ENCODE data around the gene YKT6.
A peak's percentile ranks its signal among the peaks of the same experiment; 100 is the strongest.
"Not testable (repeated sequence)": the region's sequence is repeated elsewhere in the genome, so short reads cannot be mapped to it uniquely, and the experiment has no call there.

Gene YKT6

GRCh38 chr7:44193011-44193802 is 7.6 kb upstream of the YKT6 start:
- DNase-seq (ENCODE audit: low read depth in 2 of 2): no peak

- DNase-seq (ENCODE audit: low read depth in 2 of 2): peak in 1 of 2 donors; percentile 15
Observed at GRCh38 chr7:44194069-44194468, 6.7 kb upstream of the YKT6 start.

- no peak for DNase-seq (ENCODE audit: low read depth in 2 of 2)
Observed at GRCh38 chr7:44194562-44195145, 6.1 kb upstream of the YKT6 start.

GRCh38 chr7:44195889-44196288 is 4.9 kb upstream of the YKT6 start:
- DNase-seq (ENCODE audit: low read depth in 2 of 2): no peak

- DNase-seq (ENCODE audit: low read depth in 2 of 2): no peak
Observed at GRCh38 chr7:44196450-44196872, 4.3 kb upstream of the YKT6 start.

- DNase-seq (ENCODE audit: low read depth in 2 of 2): no peak
Observed at GRCh38 chr7:44197474-44197873, 3.3 kb upstream of the YKT6 start.

- DNase-seq (ENCODE audit: low read depth in 2 of 2): not testable (repeated sequence)
Observed at GRCh38 chr7:44200163-44200562, 615 bp upstream of the YKT6 start.

GRCh38 chr7:44201813-44202212 is 1.0 kb downstream of the YKT6 start:
- no peak for DNase-seq (ENCODE audit: low read depth in 2 of 2)

GRCh38 chr7:44206008-44206407 is 5.2 kb downstream of the YKT6 start:
- DNase-seq (ENCODE audit: low read depth in 2 of 2): no peak

GRCh38 chr7:44208085-44208484 is 7.3 kb downstream of the YKT6 start:
- no peak for DNase-seq (ENCODE audit: low read depth in 2 of 2)

GRCh38 chr7:44210107-44210506 is 9.3 kb downstream of the YKT6 start:
- DNase-seq (ENCODE audit: low read depth in 2 of 2): no peak

- DNase-seq (ENCODE audit: low read depth in 2 of 2): no peak
Observed at GRCh38 chr7:44211126-44211675, 10.4 kb downstream of the YKT6 start.

GRCh38 chr7:44212018-44212417 is 11.2 kb downstream of the YKT6 start:
- no peak for DNase-seq (ENCODE audit: low read depth in 2 of 2)

GRCh38 chr7:44212581-44213184 is 11.9 kb downstream of the YKT6 start:
- no peak for DNase-seq (ENCODE audit: low read depth in 2 of 2)

GRCh38 chr7:44213206-44213876 is 12.6 kb downstream of the YKT6 start:
- DNase-seq (ENCODE audit: low read depth in 2 of 2): no peak

- DNase-seq (ENCODE audit: low read depth in 2 of 2): no peak
Observed at GRCh38 chr7:44213877-44214388, 13.2 kb downstream of the YKT6 start.

- no peak for DNase-seq (ENCODE audit: low read depth in 2 of 2)
Observed at GRCh38 chr7:44215531-44215930, 14.8 kb downstream of the YKT6 start.

GRCh38 chr7:44216019-44216418 is 15.2 kb downstream of the YKT6 start:
- DNase-seq (ENCODE audit: low read depth in 2 of 2): no peak

- no peak for DNase-seq (ENCODE audit: low read depth in 2 of 2)
Observed at GRCh38 chr7:44216521-44217222, 15.9 kb downstream of the YKT6 start.

GRCh38 chr7:44217223-44217714 is 16.5 kb downstream of the YKT6 start:
- no peak for DNase-seq (ENCODE audit: low read depth in 2 of 2)

- DNase-seq (ENCODE audit: low read depth in 2 of 2): no peak
Observed at GRCh38 chr7:44217852-44218402, 17.1 kb downstream of the YKT6 start.
